HCT116 (cell line): ENCODE measurements around the gene KRT6C. TPM values are rescaled to one million over a fixed set of nuclear protein-coding genes. Genes with fewer than 3 reads are reported as not detected.

Experiments used
- ATAC-seq: fragments of 200-7000 bp; cut with Tn5 transposase; 2 replicates; pipeline ENCODE4 v1.9.1; 2020; ENCODE audit warnings: mild to moderate bottlenecking, moderate library complexity
- BruUV-seq: library from RNA; stranded (reverse); fragments of 400-500 nt; replicated peaks from 2 replicates; lab custom pipeline; 2021; lab: Mats Ljungman, UMichigan
- CTCF ChIA-PET: fragments of 300-600 bp; sonication (Branson Sonifier 250); formaldehyde crosslinking; loops from one replicate; lab custom pipeline; 2021; ENCODE audit warnings: antibody characterized with exemption; lab: Charles Lee
- POLR2A ChIA-PET: fragments of 300-600, 350-600 bp; sonication (Branson Sonifier 250); formaldehyde crosslinking; loops from one replicate; lab custom pipeline; 2021; ENCODE audit warnings: antibody characterized with exemption; lab: Charles Lee
- RAD21 ChIA-PET, 2 experiments: fragments of 300-600 bp; sonication (Branson Sonifier 250); formaldehyde crosslinking; loops; one replicate each; lab custom pipeline; 2023; ENCODE audit warnings: low total read pairs in 2 of 2; ENCODE audit not compliant: uncharacterized antibody in 2 of 2, unreplicated experiment in 2 of 2, low non-redundant PET in 1 of 2; lab: Charles Lee
- DNase-seq: peaks from one replicate; pipeline ENCODE4 v3.0.0-alpha.2; 2010; ENCODE audit warnings: low read depth, low spot score
- H2AFZ ChIP-seq: fragments of 200-600 bp; shearing (Covaris generic), sonication (generic); 2 replicates; pipeline ENCODE4 v1.6.1; 2017; ENCODE audit warnings: low read depth, mixed run types, mixed read lengths, antibody characterized with exemption, low read length; ENCODE audit not compliant: poor library complexity, severe bottlenecking
- H3K27ac ChIP-seq: 2 replicates; pipeline ENCODE4 v1.5.1; 2012; ENCODE audit warnings: low read depth, low read length
- H3K27me3 ChIP-seq: fragments of 200-600 bp; sonication (generic); 2 replicates; pipeline ENCODE4 v1.6.1; 2016; ENCODE audit warnings: mixed run types, low read length, mixed read lengths; ENCODE audit not compliant: insufficient read depth
- H3K36me3 ChIP-seq, 2 experiments: fragments of 200-500 bp in 1 of 2; fragments of 200-600 bp in 1 of 2; sonication (Bioruptor generic) in 1 of 2; sonication (generic) in 1 of 2; 2 replicates each; pipeline versions ENCODE4 v1.5.1 to v1.6.1; 2014 to 2016; ENCODE audit warnings: low read length in 2 of 2, inconsistent platforms in 1 of 2, mixed read lengths in 1 of 2, mixed run types in 1 of 2; ENCODE audit not compliant: insufficient read depth in 2 of 2, control insufficient read depth in 1 of 2
- H3K4me1 ChIP-seq, 2 experiments: fragments of 200-600 bp in 1 of 2; sonication (generic) in 1 of 2; 2 replicates each; pipeline versions ENCODE4 v1.5.1 to v1.6.1; 2012 to 2017; ENCODE audit warnings: low read length in 2 of 2, inconsistent platforms in 1 of 2, mild to moderate bottlenecking in 1 of 2, mixed read lengths in 1 of 2, mixed run types in 1 of 2, moderate library complexity in 1 of 2; ENCODE audit not compliant: insufficient read depth in 2 of 2, control insufficient read depth in 1 of 2
- H3K4me2 ChIP-seq: fragments of 200-600 bp; sonication (generic); 2 replicates; pipeline ENCODE4 v1.6.1; 2017; ENCODE audit warnings: mixed run types, low read length, mixed read lengths
- H3K4me3 ChIP-seq, 2 experiments: fragments of 200-600 bp in 1 of 2; sonication (generic) in 1 of 2; replicated peaks in 1 of 2; 2 replicates each; pipeline ENCODE4 v1.5.1; 2011 to 2016; ENCODE audit warnings: low read length in 2 of 2, control low read depth in 1 of 2, low read depth in 1 of 2, mild to moderate bottlenecking in 1 of 2, mixed read lengths in 1 of 2, mixed run types in 1 of 2
- H3K79me2 ChIP-seq: fragments of 200-600 bp; sonication (generic); 2 replicates; pipeline ENCODE4 v1.6.1; 2017; ENCODE audit warnings: mild to moderate bottlenecking, mixed run types, low read length, moderate library complexity, mixed read lengths; ENCODE audit not compliant: insufficient read depth
- H3K9ac ChIP-seq: fragments of 200-600 bp; sonication (generic); 2 replicates; pipeline ENCODE4 v1.6.1; 2016; ENCODE audit warnings: low read length, mixed read lengths
- H3K9me2 ChIP-seq: fragments of 200-600 bp; sonication (generic), shearing (Covaris generic); 2 replicates; pipeline ENCODE4 v1.6.1; 2017; ENCODE audit warnings: mixed run types, mild to moderate bottlenecking, moderate library complexity; ENCODE audit not compliant: insufficient read depth
- H3K9me3 ChIP-seq, 2 experiments: fragments of 200-500 bp in 1 of 2; fragments of 200-600 bp in 1 of 2; sonication (Bioruptor generic) in 1 of 2; sonication (generic) in 1 of 2; 2 replicates each; pipeline ENCODE4 v1.6.1; 2014 to 2017; ENCODE audit warnings: low read length in 2 of 2, mixed read lengths in 2 of 2, inconsistent platforms in 1 of 2, low read depth in 1 of 2, mild to moderate bottlenecking in 1 of 2, mixed run types in 1 of 2, moderate library complexity in 1 of 2; ENCODE audit not compliant: control insufficient read depth in 1 of 2, insufficient read depth in 1 of 2
- H4K20me1 ChIP-seq: fragments of 200-600 bp; sonication (generic), shearing (Covaris generic); 2 replicates; pipeline ENCODE4 v1.6.1; 2017; ENCODE audit warnings: mixed run types, mild to moderate bottlenecking, moderate library complexity; ENCODE audit not compliant: insufficient read depth
- ATF3 ChIP-seq: IDR thresholded peaks from 2 replicates; pipeline ENCODE4 v1.6.1; 2012
- CEBPB ChIP-seq: IDR thresholded peaks from 2 replicates; pipeline ENCODE4 v1.6.1; 2012; ENCODE audit warnings: low read depth
- EGR1 ChIP-seq: IDR thresholded peaks from 2 replicates; pipeline ENCODE4 v1.6.1; 2012; ENCODE audit warnings: low read depth
- EZH2phosphoT487 ChIP-seq: fragments of 200-600 bp; IDR thresholded peaks from 2 replicates; pipeline ENCODE4 v1.6.1; 2018; ENCODE audit warnings: antibody characterized with exemption, borderline replicate concordance
- FOSL1 ChIP-seq: IDR thresholded peaks from 2 replicates; pipeline ENCODE4 v1.6.1; 2012; ENCODE audit warnings: low read depth
- JUND ChIP-seq: IDR thresholded peaks from 2 replicates; pipeline ENCODE4 v1.6.1; 2012
- RAD21 ChIP-seq: IDR thresholded peaks from 2 replicates; pipeline ENCODE4 v1.6.1; 2012; ENCODE audit warnings: low read depth, mild to moderate bottlenecking
- SIN3A ChIP-seq: IDR thresholded peaks from 2 replicates; pipeline ENCODE4 v1.6.1; 2012; ENCODE audit warnings: low read depth
- SP1 ChIP-seq: IDR thresholded peaks from 2 replicates; pipeline ENCODE4 v1.6.1; 2012; ENCODE audit warnings: low read depth
- SRF ChIP-seq: IDR thresholded peaks from 2 replicates; pipeline ENCODE4 v1.6.1; 2012; ENCODE audit warnings: low read depth
- TCF7L2 ChIP-seq: IDR thresholded peaks from 2 replicates; pipeline ENCODE4 v1.7.0; 2011; ENCODE audit warnings: borderline replicate concordance, inconsistent platforms; ENCODE audit not compliant: insufficient read depth, insufficient read length; ENCODE audit errors: extremely low read depth
- ZBTB33 ChIP-seq: IDR thresholded peaks from 2 replicates; pipeline ENCODE4 v1.6.1; 2011; ENCODE audit warnings: mild to moderate bottlenecking, low read length, moderate library complexity; ENCODE audit not compliant: insufficient replicate concordance; ENCODE audit errors: extremely low read depth
- intact Hi-C: fragments of 100-400 bp; cut with micrococcal nuclease; formaldehyde crosslinking; loops from 2 replicates; pipeline ENCODE4 v1.10.0; 2022
- total RNA-seq: library from RNA; stranded (reverse); gene quantifications from one replicate; pipeline ENCODE4 v1.2.1, GENCODE V29; 2021; ENCODE audit not compliant: unreplicated experiment

Gene KRT6C
- total RNA-seq, 1 experiment from 2014 or later = not detected

DNA sequence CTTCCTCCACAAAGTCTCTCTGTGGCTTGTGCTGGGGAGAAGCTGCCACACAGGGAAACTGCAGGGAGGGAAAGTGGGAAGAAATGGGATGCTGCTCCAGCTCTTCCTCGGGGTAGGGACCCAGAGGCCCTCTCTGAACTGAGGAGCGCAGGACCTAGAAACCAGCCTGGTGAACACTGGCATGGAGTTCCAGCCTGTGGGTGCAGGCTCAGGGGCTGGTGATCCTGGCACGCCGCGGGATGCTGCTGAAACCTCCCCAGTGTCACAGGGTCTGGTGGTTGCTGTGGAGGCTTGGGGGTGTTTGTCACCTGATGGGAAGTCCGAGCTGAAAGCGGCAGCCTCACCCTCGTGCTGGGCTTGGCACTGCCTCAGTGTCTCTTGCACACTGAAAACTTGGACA is 34.2 kb downstream of the KRT6C start:
- ChIA-PET CTCF (interaction anchor here (1.5 kb wide), 1 partner anchor 31 kb away, joined by 3 read pairs; no protein-coding TSS in a partner anchor), POLR2A (no interaction called here), RAD21 (no interaction called here)
- Histone ChIP-seq H4K20me1 (no peaks in the 10 kb centered on the region), H3K27me3 (no peaks in the 10 kb centered on the region), H3K9me2 (no peaks in the 10 kb centered on the region), H2AFZ (no peak overlapping the region), H3K9ac (peak overlapping the region; percentile 26; the same call in 1 of the 2 replicates), H3K4me1 (peaks cover 28 to 90% of the 10 kb centered on the region in 2 experiments), H3K79me2 (no peaks in the 10 kb centered on the region), H3K27ac (no peak overlapping the region), H3K36me3 (no peaks in the 10 kb centered on the region), H3K9me3 (no peaks in the 10 kb centered on the region), H3K4me3 (no peak overlapping the region; a peak in 1 of 4 replicates), H3K4me2 (peak overlapping the region; percentile 55)
- no peak for DNase-seq
- BruUV-seq = no TSS peak
- intact Hi-C loops = no loop called here
- TF ChIP-seq SIN3A = no peak
- TF ChIP-seq EZH2phosphoT487 = no peak
- no peak for TF ChIP-seq TCF7L2
- TF ChIP-seq FOSL1 = no peak
- TF ChIP-seq SRF = no peak
- no peak for TF ChIP-seq CEBPB
- no peak for TF ChIP-seq ATF3
- no peak for TF ChIP-seq EGR1
- TF ChIP-seq JUND = no peak
- TF ChIP-seq ZBTB33 = no peak
- no peak for TF ChIP-seq SP1
- TF ChIP-seq RAD21 = no peak
- ATAC-seq = no peak
